Body of pancreas (tissue), 4 donors: ENCODE data around the gene ATP8B2.

Source experiments
- POLR2A ChIP-seq, 3 donors: fragments of 450-650 bp; IDR thresholded peaks; one replicate each; pipeline ENCODE4 v1.6.1; 2016; ENCODE audit warnings: antibody characterized with exemption in 3 of 3, mild to moderate bottlenecking in 2 of 3
- TF ChIP-seq, protein P1 (sequence below), 7 experiments: fragments of 450-650 bp in 4 of 7; fragments of 200-600 bp in 3 of 7; sonication (generic) in 3 of 7; IDR thresholded peaks; one replicate each; pipeline ENCODE4 v1.5.1; 2016 to 2019; ENCODE audit warnings: antibody characterized with exemption in 7 of 7

DNA sequence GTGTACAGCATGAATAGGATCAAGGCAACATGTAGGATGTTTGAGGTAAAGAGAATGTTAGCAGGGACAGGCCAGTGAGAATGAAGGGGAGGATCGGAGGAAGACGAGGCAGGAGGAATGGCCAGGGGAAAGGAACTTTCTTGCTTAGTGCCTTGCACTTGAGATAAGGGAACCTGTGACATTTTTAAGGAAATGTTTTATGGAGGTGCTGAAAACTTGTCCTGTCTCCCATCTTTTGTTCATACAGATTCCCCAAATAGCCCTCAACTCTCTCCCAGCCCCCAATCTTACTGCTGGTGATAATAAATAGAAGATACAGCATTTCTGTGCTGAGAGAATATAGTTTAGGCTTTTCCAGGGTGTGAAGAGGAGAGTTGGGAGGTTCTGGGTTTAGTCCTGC lies 13.6 kb downstream of the ATP8B2 start:
- TF ChIP-seq, protein P1, sequence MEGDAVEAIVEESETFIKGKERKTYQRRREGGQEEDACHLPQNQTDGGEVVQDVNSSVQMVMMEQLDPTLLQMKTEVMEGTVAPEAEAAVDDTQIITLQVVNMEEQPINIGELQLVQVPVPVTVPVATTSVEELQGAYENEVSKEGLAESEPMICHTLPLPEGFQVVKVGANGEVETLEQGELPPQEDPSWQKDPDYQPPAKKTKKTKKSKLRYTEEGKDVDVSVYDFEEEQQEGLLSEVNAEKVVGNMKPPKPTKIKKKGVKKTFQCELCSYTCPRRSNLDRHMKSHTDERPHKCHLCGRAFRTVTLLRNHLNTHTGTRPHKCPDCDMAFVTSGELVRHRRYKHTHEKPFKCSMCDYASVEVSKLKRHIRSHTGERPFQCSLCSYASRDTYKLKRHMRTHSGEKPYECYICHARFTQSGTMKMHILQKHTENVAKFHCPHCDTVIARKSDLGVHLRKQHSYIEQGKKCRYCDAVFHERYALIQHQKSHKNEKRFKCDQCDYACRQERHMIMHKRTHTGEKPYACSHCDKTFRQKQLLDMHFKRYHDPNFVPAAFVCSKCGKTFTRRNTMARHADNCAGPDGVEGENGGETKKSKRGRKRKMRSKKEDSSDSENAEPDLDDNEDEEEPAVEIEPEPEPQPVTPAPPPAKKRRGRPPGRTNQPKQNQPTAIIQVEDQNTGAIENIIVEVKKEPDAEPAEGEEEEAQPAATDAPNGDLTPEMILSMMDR (IDR thresholded peaks at IDR 0.05), result no peak
- TF ChIP-seq POLR2A (IDR thresholded peaks at IDR 0.05), result no peak
